Liver (tissue), 9 donors: ENCODE measurements around the gene PCF11. TPM values are rescaled to one million over a fixed set of nuclear protein-coding genes. Genes with fewer than 3 reads are reported as not detected.

Experiments used
- DNase-seq: peaks from one replicate; pipeline ENCODE4 v3.0.0-alpha.2; 2017; ENCODE audit warnings: low spot score
- H3K27ac ChIP-seq, 2 donors: one replicate each; pipeline ENCODE4 v1.7.0; 2013; ENCODE audit warnings: inconsistent platforms in 2 of 2, low read length in 2 of 2, control low read depth in 1 of 2, low read depth in 1 of 2, mild to moderate bottlenecking in 1 of 2
- H3K27me3 ChIP-seq, 4 donors: one replicate each; pipeline versions ENCODE4 v1.6.1 to v1.7.0; 2013; ENCODE audit warnings: low read length in 3 of 4, inconsistent platforms in 1 of 4, mild to moderate bottlenecking in 1 of 4, moderate library complexity in 1 of 4; ENCODE audit not compliant: control insufficient read depth in 4 of 4, insufficient read depth in 4 of 4
- H3K36me3 ChIP-seq, 4 donors: one replicate each; pipeline versions ENCODE4 v1.6.1 to v1.7.0; 2013; ENCODE audit warnings: low read length in 3 of 4, mild to moderate bottlenecking in 3 of 4, low read depth in 1 of 4, moderate library complexity in 1 of 4; ENCODE audit not compliant: control insufficient read depth in 4 of 4, insufficient read depth in 3 of 4
- H3K4me1 ChIP-seq, 4 donors: one replicate each; pipeline versions ENCODE4 v1.6.1 to v1.7.0; 2013; ENCODE audit warnings: low read length in 3 of 4, mild to moderate bottlenecking in 3 of 4, moderate library complexity in 1 of 4; ENCODE audit not compliant: control insufficient read depth in 4 of 4, insufficient read depth in 4 of 4
- H3K4me3 ChIP-seq, 3 donors: one replicate each; pipeline versions ENCODE4 v1.6.1 to v1.7.0; 2013; ENCODE audit warnings: low read length in 3 of 3, control low read depth in 1 of 3, low read depth in 1 of 3, mild to moderate bottlenecking in 1 of 3
- H3K9ac ChIP-seq, 2 donors: one replicate each; pipeline ENCODE4 v1.7.0; 2013; ENCODE audit warnings: low read length in 2 of 2, mild to moderate bottlenecking in 2 of 2, moderate library complexity in 2 of 2, control low read depth in 1 of 2, low read depth in 1 of 2
- H3K9me3 ChIP-seq, 4 donors: one replicate each; pipeline versions ENCODE4 v1.6.1 to v1.7.0; 2013; ENCODE audit warnings: low read length in 3 of 4; ENCODE audit not compliant: control insufficient read depth in 4 of 4
- EGR1 ChIP-seq, 2 donors: IDR thresholded peaks; 2 replicates each; pipeline ENCODE4 v1.6.1; 2016 to 2018; ENCODE audit warnings: antibody characterized with exemption in 2 of 2, low read depth in 2 of 2
- FOXA1 ChIP-seq: IDR thresholded peaks from 2 replicates; pipeline ENCODE4 v1.6.1; 2016; ENCODE audit warnings: antibody characterized with exemption
- FOXA2 ChIP-seq: IDR thresholded peaks from 2 replicates; pipeline ENCODE4 v1.6.1; 2016; ENCODE audit warnings: antibody characterized with exemption
- GABPA ChIP-seq, 2 donors: IDR thresholded peaks in 1 of 2; conservative IDR thresholded peaks in 1 of 2; 2 replicates each; pipeline ENCODE4 v1.6.1; 2016; ENCODE audit warnings: antibody characterized with exemption in 2 of 2, mild to moderate bottlenecking in 1 of 2, moderate library complexity in 1 of 2
- HNF4A ChIP-seq, 2 donors: conservative IDR thresholded peaks; 2 replicates each; pipeline ENCODE4 v1.6.1; 2016; ENCODE audit warnings: antibody characterized with exemption in 2 of 2, mild to moderate bottlenecking in 2 of 2
- HNF4G ChIP-seq: IDR thresholded peaks from 2 replicates; pipeline ENCODE4 v1.6.1; 2016; ENCODE audit warnings: antibody characterized with exemption
- JUND ChIP-seq, 2 donors: IDR thresholded peaks; 2 replicates each; pipeline ENCODE4 v1.6.1; 2016; ENCODE audit warnings: antibody characterized with exemption in 2 of 2
- NR2F2 ChIP-seq: IDR thresholded peaks from 2 replicates; pipeline ENCODE4 v1.6.1; 2016; ENCODE audit warnings: antibody characterized with exemption
- RAD21 ChIP-seq, 2 donors: IDR thresholded peaks; 2 replicates each; pipeline ENCODE4 v1.6.1; 2016; ENCODE audit warnings: antibody characterized with exemption in 2 of 2, mild to moderate bottlenecking in 2 of 2
- REST ChIP-seq: IDR thresholded peaks from 2 replicates; pipeline ENCODE4 v1.6.1; 2016; ENCODE audit warnings: antibody characterized with exemption, mild to moderate bottlenecking
- RXRA ChIP-seq, 2 donors: IDR thresholded peaks; 2 replicates each; pipeline ENCODE4 v1.6.1; 2017 to 2018; ENCODE audit warnings: antibody characterized with exemption in 2 of 2, mild to moderate bottlenecking in 1 of 2
- SP1 ChIP-seq: IDR thresholded peaks from 2 replicates; pipeline ENCODE4 v1.6.1; 2018; ENCODE audit warnings: antibody characterized with exemption, mild to moderate bottlenecking
- TAF1 ChIP-seq: conservative IDR thresholded peaks from 2 replicates; pipeline ENCODE4 v1.6.1; 2016; ENCODE audit warnings: antibody characterized with exemption, mild to moderate bottlenecking
- YY1 ChIP-seq: IDR thresholded peaks from 2 replicates; pipeline ENCODE4 v1.6.1; 2016; ENCODE audit warnings: antibody characterized with exemption, mild to moderate bottlenecking
- ZBTB33 ChIP-seq: IDR thresholded peaks from 2 replicates; pipeline ENCODE4 v1.6.1; 2016; ENCODE audit warnings: antibody characterized with exemption
- WGBS: extraction: QIAGEN DNeasy Blood & Tissue Kit; methylation state at CpG from one replicate; pipeline ENCODE4 v1.1.7; 2013; 5-methylcytosine and 5-hydroxymethylcytosine counted together
- polyA plus RNA-seq, 2 donors: library from polyadenylated mRNA; stranded (reverse) in 1 of 2; unstranded in 1 of 2; fragments of 200-250 nt in 1 of 2; fragments of >200 nt in 1 of 2; fragmentation: Nextera tagmentation in 1 of 2; extraction: Ambion mirVana in 1 of 2; gene quantifications; one replicate each; pipeline versions ENCODE4 v1.2.1 to v1.2.3, GENCODE V29; 2013 to 2015
- total RNA-seq, 2 donors: library from RNA; depleted of rRNA; stranded (reverse); fragments of >200 nt; gene quantifications; one replicate each; pipeline ENCODE4 v1.2.3, GENCODE V29; 2014
- TF ChIP-seq, protein P1 (sequence below): IDR thresholded peaks from 2 replicates; pipeline ENCODE4 v1.6.1; 2016; ENCODE audit warnings: antibody characterized with exemption
- TF ChIP-seq, protein P2 (sequence below): IDR thresholded peaks from 2 replicates; pipeline ENCODE4 v1.6.1; 2016; ENCODE audit warnings: antibody characterized with exemption
- donor health status: healthy.
- donor health status: healthy.
- donor health status: healthy.
- donor health status: healthy.
- donor health status: healthy.

PCF11 gene
- total and polyA plus RNA-seq, 4 donors: 5.9 to 39.7 (median 19.0) TPM

DNA sequence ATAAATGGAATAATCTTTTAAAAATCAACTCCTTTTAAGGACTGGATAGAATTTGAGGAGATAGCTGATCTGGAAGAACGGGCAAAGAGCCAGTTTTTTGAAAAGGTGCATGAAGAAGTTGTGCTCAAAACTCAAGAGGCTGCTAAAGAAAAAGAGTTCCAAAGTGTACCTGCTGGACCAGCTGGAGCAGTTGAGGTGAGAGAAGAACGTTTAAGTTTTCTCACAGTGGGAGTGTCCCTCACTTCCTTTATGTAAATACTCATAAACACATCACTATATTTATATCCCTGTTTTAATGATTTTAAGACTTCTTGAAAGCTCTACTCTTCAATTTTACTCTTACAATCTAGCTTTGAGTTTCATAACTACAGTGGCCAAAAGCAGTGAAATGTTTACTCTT lies 24.9 kb downstream of the PCF11 start:
- Histone ChIP-seq H3K36me3 (peaks cover 3 to 60% (median 50%) of the 10 kb centered on the region in 4 donors), H3K9ac (no peak overlapping the region)

GRCh38 chr11:83185767-83186166 lies 28.8 kb downstream of the PCF11 start:
- Histone ChIP-seq H3K27ac (no peak overlapping the region), H3K36me3 (peaks cover 3 to 45% (median 37%) of the 10 kb centered on the region in 4 donors), H3K27me3 (no peaks in the 10 kb centered on the region), H3K9ac (no peak overlapping the region), H3K4me1 (no peaks in the 10 kb centered on the region), H3K9me3 (no peaks in the 10 kb centered on the region), H3K4me3 (no peak overlapping the region)
- DNase-seq: no peak
- 95% methylated on average over 1 of the region's 1 CpG for WGBS
- no peak for TF ChIP-seq GABPA (IDR thresholded peaks at IDR 0.05 in 1 of 2, conservative IDR thresholded peaks at IDR 0.05 in 1 of 2)
- TF ChIP-seq RXRA (IDR thresholded peaks at IDR 0.05): no peak
- TF ChIP-seq HNF4A (conservative IDR thresholded peaks at IDR 0.05): no peak
- TF ChIP-seq, protein P1, sequence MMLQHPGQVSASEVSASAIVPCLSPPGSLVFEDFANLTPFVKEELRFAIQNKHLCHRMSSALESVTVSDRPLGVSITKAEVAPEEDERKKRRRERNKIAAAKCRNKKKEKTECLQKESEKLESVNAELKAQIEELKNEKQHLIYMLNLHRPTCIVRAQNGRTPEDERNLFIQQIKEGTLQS: no peak
- TF ChIP-seq NR2F2: no peak
- TF ChIP-seq SP1: no peak
- TF ChIP-seq EGR1 (IDR thresholded peaks at IDR 0.05; ENCODE audit: low read depth in 2 of 2): no peak
- no peak for TF ChIP-seq JUND (IDR thresholded peaks at IDR 0.05)
- no peak for TF ChIP-seq REST
- no peak for TF ChIP-seq YY1
- TF ChIP-seq RAD21 (IDR thresholded peaks at IDR 0.05): no peak
- no peak for TF ChIP-seq FOXA1
- no peak for TF ChIP-seq FOXA2
- TF ChIP-seq TAF1: no peak
- no peak for TF ChIP-seq ZBTB33

More for the DNA sequence above, 24.9 kb downstream of the PCF11 start:
- Histone ChIP-seq H3K27me3 (no peaks in the 10 kb centered on the region), H3K4me1 (peaks cover 0 to 1% (median 0%) of the 10 kb centered on the region in 4 donors), H3K27ac (no peak overlapping the region), H3K9me3 (no peaks in the 10 kb centered on the region), H3K4me3 (no peak overlapping the region)
- DNase-seq: no peak
- 63% methylated on average over 2 of the region's 2 CpGs for WGBS
- TF ChIP-seq HNF4A (conservative IDR thresholded peaks at IDR 0.05) (no peak), EGR1 (IDR thresholded peaks at IDR 0.05; ENCODE audit: low read depth in 2 of 2) (no peak), SP1 (no peak), RAD21 (IDR thresholded peaks at IDR 0.05) (no peak), RXRA (IDR thresholded peaks at IDR 0.05) (no peak), FOXA2 (no peak), REST (no peak), FOXA1 (no peak), TAF1 (no peak), YY1 (no peak), GABPA (IDR thresholded peaks at IDR 0.05 in 1 of 2, conservative IDR thresholded peaks at IDR 0.05 in 1 of 2) (no peak), HNF4G (no peak)
- TF ChIP-seq, protein P2, sequence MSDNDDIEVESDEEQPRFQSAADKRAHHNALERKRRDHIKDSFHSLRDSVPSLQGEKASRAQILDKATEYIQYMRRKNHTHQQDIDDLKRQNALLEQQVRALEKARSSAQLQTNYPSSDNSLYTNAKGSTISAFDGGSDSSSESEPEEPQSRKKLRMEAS: no peak
